GM12865 (cell line): Measurements from ENCODE around the gene TUBB4B.
"Not testable (repeated sequence)": the region's sequence is repeated elsewhere in the genome, so short reads cannot be mapped to it uniquely, and the experiment has no call there.

Experiments
- DNase-seq: peaks from one replicate; pipeline ENCODE4 v3.0.0; 2010; ENCODE audit warnings: low read depth
- H3K4me3 ChIP-seq: 2 replicates; pipeline ENCODE4 v1.5.1; 2011; ENCODE audit warnings: mild to moderate bottlenecking, low read depth, low read length, control low read depth
- TF ChIP-seq, protein P1 (sequence below): IDR thresholded peaks from 2 replicates; pipeline ENCODE4 v1.5.1; 2011; ENCODE audit warnings: low read length, control low read depth, low read depth, inconsistent platforms; ENCODE audit not compliant: insufficient read depth; ENCODE audit errors: missing control alignments

Gene TUBB4B

DNA sequence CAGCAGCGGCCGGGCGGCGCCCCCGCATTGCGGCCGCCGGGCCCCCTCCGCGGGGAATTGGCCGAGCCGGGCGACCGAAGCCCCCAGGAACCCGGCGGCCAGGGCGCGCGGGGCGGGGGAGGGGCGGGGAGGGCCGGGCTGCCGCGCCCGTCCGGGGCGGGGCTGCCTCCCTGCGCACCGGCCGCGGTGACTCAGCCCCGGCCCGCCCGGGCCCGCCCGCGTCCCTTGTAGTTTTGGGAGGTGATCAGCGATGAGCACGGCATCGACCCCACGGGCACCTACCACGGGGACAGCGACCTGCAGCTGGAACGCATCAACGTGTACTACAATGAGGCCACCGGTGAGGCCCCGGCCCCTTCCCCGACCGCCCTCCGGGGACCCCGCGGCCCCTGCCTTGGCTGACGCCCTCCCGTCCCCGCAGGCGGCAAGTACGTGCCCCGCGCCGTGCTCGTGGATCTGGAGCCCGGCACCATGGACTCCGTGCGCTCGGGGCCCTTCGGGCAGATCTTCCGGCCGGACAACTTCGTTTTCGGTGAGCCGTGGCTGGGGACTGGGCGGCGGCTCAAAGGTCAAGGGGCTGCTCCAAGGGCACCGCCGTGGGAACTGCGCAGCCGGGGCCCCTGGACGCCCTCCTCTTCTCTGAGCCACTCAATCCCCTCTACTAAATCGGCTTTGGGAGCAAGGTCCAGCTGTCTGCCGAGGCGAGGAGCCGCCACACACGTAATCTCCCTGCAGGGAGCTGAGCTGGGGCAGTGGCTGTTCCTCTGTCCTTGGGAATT is 592 bp downstream of the TUBB4B start:
- peak; percentile 58 for DNase-seq
- TF ChIP-seq, protein P1, sequence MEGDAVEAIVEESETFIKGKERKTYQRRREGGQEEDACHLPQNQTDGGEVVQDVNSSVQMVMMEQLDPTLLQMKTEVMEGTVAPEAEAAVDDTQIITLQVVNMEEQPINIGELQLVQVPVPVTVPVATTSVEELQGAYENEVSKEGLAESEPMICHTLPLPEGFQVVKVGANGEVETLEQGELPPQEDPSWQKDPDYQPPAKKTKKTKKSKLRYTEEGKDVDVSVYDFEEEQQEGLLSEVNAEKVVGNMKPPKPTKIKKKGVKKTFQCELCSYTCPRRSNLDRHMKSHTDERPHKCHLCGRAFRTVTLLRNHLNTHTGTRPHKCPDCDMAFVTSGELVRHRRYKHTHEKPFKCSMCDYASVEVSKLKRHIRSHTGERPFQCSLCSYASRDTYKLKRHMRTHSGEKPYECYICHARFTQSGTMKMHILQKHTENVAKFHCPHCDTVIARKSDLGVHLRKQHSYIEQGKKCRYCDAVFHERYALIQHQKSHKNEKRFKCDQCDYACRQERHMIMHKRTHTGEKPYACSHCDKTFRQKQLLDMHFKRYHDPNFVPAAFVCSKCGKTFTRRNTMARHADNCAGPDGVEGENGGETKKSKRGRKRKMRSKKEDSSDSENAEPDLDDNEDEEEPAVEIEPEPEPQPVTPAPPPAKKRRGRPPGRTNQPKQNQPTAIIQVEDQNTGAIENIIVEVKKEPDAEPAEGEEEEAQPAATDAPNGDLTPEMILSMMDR = no peak
- peak overlapping the region; percentile 77 for H3K4me3 ChIP-seq

DNA sequence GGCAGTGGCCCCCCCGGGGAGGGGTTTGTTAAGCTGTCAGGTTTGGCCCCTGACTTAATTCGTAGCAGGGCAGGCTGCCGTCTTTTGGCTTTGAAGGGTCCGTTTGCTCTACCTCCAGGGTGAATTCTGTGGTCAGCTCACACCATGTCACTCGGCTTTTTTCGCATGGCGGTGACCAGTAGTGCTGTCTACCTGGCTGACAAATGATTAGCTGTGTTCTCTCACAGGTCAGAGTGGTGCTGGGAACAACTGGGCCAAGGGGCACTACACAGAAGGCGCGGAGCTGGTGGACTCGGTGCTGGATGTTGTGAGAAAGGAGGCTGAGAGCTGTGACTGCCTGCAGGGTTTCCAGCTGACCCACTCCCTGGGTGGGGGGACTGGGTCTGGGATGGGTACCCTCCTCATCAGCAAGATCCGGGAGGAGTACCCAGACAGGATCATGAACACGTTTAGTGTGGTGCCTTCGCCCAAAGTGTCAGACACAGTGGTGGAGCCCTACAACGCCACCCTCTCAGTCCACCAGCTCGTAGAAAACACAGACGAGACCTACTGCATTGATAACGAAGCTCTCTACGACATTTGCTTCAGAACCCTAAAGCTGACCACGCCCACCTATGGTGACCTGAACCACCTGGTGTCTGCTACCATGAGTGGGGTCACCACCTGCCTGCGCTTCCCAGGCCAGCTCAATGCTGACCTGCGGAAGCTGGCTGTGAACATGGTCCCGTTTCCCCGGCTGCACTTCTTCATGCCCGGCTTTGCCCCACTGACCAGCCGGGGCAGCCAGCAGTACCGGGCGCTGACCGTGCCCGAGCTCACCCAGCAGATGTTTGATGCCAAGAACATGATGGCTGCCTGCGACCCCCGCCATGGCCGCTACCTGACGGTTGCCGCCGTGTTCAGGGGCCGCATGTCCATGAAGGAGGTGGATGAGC is 1.4 kb downstream of the TUBB4B start:
- TF ChIP-seq, protein P1 = no peak
- DNase-seq = no peak
- peak overlapping the region; percentile 77 for H3K4me3 ChIP-seq

DNA sequence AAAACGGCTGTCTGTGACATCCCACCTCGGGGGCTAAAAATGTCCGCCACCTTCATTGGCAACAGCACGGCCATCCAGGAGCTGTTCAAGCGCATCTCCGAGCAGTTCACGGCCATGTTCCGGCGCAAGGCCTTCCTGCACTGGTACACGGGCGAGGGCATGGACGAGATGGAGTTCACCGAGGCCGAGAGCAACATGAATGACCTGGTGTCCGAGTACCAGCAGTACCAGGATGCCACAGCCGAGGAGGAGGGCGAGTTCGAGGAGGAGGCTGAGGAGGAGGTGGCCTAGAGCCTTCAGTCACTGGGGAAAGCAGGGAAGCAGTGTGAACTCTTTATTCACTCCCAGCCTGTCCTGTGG is 2.2 kb downstream of the TUBB4B start:
- not testable (repeated sequence) for H3K4me3 ChIP-seq, DNase-seq

DNA sequence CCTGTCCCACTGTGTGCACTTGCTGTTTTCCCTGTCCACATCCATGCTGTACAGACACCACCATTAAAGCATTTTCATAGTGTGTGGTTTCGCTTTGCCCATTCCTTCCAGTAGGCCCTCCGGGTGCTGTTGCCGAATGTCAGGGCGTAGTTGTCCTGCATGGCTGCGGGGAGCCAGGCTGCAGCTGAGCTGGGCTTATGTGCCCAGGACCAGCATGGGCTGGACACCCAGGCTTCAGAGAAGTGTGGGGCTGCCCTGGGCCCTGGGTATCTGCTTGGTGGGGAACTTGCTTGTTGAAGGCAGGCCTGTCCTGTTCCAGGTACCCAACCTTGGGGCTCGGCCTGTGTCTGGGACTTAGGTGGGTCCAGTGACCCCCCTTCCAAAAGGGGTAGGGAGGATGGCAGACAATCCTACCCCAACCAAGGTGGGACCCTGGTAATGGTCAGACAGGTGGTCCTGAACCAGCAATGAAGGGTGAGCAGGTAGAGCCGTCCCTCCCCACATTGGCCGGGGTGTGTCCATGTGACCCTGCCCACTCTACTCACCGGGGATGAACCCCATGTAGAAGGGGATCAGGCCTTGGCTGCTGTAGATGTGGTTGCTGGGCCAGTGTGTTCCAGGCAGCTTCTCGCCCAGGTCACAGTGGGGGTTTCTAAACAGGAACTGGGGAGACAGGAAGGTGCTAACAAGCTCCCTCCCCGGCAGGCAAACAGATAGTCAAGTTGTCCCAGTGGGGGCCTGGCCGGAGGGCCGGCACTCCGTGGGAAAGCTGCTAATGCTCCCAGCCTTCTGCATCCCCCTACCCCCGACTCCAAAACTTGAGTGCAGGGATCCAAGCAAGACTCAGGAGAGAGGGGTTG is 2.8 kb downstream of the TUBB4B start:
- no peak overlapping the region for H3K4me3 ChIP-seq
- no peak for DNase-seq
- TF ChIP-seq, protein P1 = no peak

DNA sequence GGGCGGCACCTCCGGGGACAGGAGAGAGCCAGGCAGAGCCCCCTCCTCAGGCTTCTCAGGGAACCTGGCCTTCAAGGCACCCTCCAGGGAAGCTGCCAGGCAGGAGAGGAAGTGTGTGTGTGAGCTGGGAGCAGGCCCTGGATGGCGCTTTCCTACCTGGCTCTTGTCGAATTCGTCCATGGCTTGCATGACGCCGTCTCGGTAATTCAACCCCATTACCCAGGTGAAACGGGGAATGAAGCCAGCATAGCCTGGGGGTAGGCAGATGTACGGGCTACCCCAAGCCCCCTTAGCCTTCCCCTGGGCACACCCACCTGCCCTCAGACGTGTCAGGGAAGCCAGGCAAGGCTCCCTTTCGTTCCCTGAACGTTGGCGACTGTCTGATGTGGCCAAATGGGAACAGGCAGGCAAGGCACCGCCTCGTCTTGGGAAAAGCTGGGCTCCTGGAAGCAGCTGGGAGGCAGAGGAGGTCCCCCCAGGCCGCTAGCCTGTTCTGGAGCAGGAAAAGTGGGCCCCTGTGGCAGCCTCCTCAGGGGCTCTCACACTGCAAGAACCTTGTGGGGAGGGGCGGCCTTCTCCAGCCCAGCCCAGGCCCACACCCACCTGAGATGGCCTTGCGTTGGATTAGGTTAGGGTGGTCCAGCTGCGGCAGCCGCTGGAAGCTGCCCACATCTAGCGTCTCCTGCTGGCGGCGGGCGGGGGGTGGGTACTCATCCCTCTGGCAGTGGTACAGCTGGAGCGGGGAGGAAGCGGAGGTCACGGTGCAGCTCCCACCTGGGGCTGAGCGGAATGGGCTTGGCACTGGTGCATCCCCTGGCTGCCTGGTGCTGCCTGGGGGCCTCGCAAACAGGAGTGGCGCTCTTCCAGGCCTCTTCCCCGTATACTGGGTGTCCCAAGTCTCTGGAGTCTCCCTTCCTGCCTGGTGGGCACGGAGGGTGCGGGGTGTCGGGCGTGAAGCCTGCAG is 3.7 kb downstream of the TUBB4B start:
- DNase-seq = no peak
- TF ChIP-seq, protein P1 = no peak
- no peak overlapping the region for H3K4me3 ChIP-seq

DNA sequence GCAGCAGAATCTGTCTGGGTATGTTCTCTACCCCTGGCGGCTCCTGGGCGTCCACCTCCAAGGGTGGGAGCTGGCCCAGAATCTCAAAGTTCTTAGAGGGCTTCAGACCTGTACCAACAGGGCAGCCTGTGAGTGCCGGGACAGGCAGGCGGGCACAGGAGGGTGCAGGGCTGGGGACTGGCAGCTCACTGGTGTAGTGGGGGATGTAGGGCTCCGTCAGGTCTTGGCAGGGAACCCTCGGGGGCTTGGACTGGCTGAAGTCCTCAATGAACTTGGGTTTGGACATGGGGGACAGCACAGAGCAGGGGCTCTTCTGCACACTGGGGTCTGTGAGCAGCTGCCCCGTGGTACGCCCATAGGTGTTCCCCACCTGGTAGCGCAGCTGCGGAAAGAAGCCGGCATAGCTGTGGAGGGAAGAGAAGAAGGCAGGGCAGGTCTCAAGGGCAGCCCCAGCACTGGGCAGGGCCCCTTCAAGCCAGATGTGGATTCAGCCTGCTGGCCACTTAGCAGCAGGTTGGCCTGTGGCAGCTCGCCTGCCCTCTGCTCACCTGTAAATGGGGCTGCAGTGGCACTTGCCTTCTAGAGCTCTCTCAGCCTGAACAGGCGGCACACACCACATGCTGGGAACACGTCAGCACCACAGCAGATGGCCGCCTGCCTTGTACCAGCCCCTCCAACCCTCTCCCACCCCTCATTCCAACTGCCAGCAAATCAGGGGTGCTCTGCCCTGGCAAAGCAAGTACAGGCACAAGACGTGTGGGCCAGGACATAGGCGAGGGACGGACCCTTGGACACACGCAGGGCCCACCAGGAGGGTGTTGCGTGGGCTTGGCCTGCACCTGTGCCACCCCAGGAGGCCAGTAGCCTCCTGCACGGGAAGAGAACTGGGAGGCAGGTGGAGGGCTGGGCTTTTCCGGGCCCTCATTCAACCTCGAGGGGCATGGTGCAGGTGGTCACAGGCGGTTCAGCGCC is 4.6 kb downstream of the TUBB4B start:
- H3K4me3 ChIP-seq = no peak overlapping the region
- DNase-seq = no peak
- TF ChIP-seq, protein P1 = no peak
